Activated CD4-positive, alpha-beta T cell treated with anti-CD3 and anti-CD28 coated beads, Interleukin-2, amount 10 ng/mL, durations not matched to agents 24 days and 14 days (primary cell): Measurements from ENCODE around the gene UROD. TPM values are rescaled to one million over a fixed set of nuclear protein-coding genes. Genes with fewer than 3 reads are reported as not detected.
"Not testable (repeated sequence)": the region's sequence is repeated elsewhere in the genome, so short reads cannot be mapped to it uniquely, and the experiment has no call there.

Source experiments
- DNase-seq: peaks from one replicate; pipeline ENCODE4 v3.0.0; 2022
- H3K27ac Mint-ChIP-seq: one replicate; pipeline ENCODE4 v1.8.0; 2022; ENCODE audit warnings: mild to moderate bottlenecking, mixed read lengths
- H3K27me3 Mint-ChIP-seq: one replicate; pipeline ENCODE4 v1.8.0; 2022; ENCODE audit warnings: mixed read lengths
- H3K36me3 Mint-ChIP-seq: one replicate; pipeline ENCODE4 v1.8.0; 2022; ENCODE audit warnings: low read depth, mild to moderate bottlenecking, mixed read lengths
- H3K4me1 Mint-ChIP-seq: one replicate; pipeline ENCODE4 v1.8.0; 2021; ENCODE audit warnings: mixed read lengths
- H3K4me3 Mint-ChIP-seq: one replicate; pipeline ENCODE4 v1.8.0; 2022; ENCODE audit warnings: mild to moderate bottlenecking, moderate library complexity, mixed read lengths
- H3K9me3 Mint-ChIP-seq: one replicate; pipeline ENCODE4 v1.8.0; 2021; ENCODE audit warnings: mixed read lengths
- intact Hi-C: fragments of 100-400 bp; cut with micrococcal nuclease; formaldehyde crosslinking; loops from one replicate; pipeline ENCODE4 v1.15.1; 2023
- total RNA-seq: library from RNA; stranded (reverse); gene quantifications from 2 replicates; pipeline ENCODE4 v1.2.3, GENCODE V29; 2022

UROD gene
- total RNA-seq, 1 donor from 2014 or later, result 96.0 TPM

DNA sequence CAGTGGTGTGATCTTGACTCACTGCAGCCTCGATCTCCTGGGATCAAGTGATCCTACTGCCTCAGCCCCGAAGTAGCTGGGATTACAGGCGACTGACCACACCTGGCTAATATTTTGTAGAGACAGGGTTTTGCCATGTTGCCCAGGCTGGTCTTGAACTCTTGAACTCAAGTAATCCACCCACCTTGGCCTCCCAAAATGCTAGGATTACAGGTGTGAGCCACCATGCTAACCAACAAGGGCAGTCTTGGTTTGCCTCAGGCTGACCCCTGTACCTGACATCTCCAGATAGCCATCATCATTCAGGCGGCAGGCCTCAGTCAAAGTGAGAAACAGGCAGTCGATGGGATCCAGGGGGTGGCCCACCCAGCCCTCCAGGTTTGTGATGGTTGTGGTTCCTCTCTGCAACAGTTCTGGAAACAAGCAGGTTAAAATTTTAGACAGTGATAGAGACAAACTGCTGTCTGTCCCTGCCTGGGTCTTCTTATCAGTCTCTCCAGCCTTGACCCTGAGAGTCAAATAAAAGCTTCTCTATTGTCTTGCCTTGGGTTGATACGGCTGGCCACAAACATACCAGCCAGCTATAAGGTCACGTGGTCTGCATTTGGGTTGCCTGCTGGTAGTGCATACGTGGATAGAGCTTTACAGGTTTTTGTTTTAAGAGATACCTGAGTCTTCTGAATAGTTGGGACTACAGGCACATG, 26.8 kb downstream of the UROD start:
- no peak overlapping the region for H3K27ac Mint-ChIP-seq
- no peaks in the 10 kb centered on the region for H3K36me3 Mint-ChIP-seq
- no peak for DNase-seq
- peaks cover 7% of the 10 kb centered on the region for H3K4me1 Mint-ChIP-seq
- no peaks in the 10 kb centered on the region for H3K9me3 Mint-ChIP-seq
- H3K27me3 Mint-ChIP-seq, result no peaks in the 10 kb centered on the region
- no peak overlapping the region for H3K4me3 Mint-ChIP-seq
- intact Hi-C loops, result no loop called here

- intact Hi-C loops, result no loop called here
- Mint-ChIP-seq H3K4me1 (peaks cover 7% of the 10 kb centered on the region), H3K4me3 (no peak overlapping the region), H3K27ac (no peak overlapping the region), H3K9me3 (no peaks in the 10 kb centered on the region), H3K27me3 (no peaks in the 10 kb centered on the region), H3K36me3 (no peaks in the 10 kb centered on the region)
- DNase-seq, result no peak
These were observed 28.2 kb downstream of the UROD start for GRCh38 chr1:45040297-45040696.

DNA sequence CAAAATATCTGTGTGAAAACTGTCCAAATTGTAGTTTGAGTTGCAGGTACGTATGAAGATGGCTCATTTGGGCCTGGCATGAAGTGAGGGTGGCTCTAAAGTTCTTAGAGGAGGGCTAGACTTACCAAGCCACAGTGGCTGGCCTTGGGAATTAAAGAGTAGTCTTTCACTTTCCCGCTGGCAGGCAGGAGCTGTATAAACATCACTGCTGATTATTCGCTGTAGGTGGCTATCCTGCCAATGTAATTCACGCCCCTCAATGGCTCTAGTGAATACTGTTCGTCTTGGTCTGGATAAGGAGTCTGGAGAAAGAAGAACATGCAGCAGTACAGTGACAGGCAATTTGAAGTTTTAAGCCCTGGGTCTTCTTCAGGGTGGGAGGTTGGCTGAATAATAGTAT, 31.0 kb downstream of the UROD start:
- Mint-ChIP-seq H3K27ac (no peak overlapping the region), H3K27me3 (no peaks in the 10 kb centered on the region), H3K4me1 (no peaks in the 10 kb centered on the region), H3K9me3 (no peaks in the 10 kb centered on the region), H3K4me3 (no peak overlapping the region), H3K36me3 (no peaks in the 10 kb centered on the region)
- no peak for DNase-seq
- intact Hi-C loops, result no loop called here

- H3K4me3 Mint-ChIP-seq, result no peak overlapping the region
These were observed 32.9 kb downstream of the UROD start for GRCh38 chr1:45044916-45045315.

GRCh38 chr1:45047032-45047431, 35.0 kb downstream of the UROD start:
- Mint-ChIP-seq H3K4me3 (no peak overlapping the region), H3K9me3 (no peaks in the 10 kb centered on the region), H3K36me3 (no peaks in the 10 kb centered on the region), H3K27me3 (no peaks in the 10 kb centered on the region), H3K4me1 (peaks cover 9% of the 10 kb centered on the region), H3K27ac (no peak overlapping the region)
- no peak for DNase-seq
- intact Hi-C loops, result no loop called here

More at GRCh38 chr1:45044916-45045315, 32.9 kb downstream of the UROD start:
- DNase-seq, result no peak
- intact Hi-C loops, result no loop called here
- H3K36me3 Mint-ChIP-seq, result no peaks in the 10 kb centered on the region
- H3K27ac Mint-ChIP-seq, result no peak overlapping the region
- H3K27me3 Mint-ChIP-seq, result no peaks in the 10 kb centered on the region
- H3K4me1 Mint-ChIP-seq, result no peaks in the 10 kb centered on the region
- H3K9me3 Mint-ChIP-seq, result no peaks in the 10 kb centered on the region

GRCh38 chr1:45051005-45051772, 39.1 kb downstream of the UROD start:
- Mint-ChIP-seq H3K4me1 (peaks cover 9% of the 10 kb centered on the region), H3K9me3 (no peaks in the 10 kb centered on the region), H3K4me3 (peak overlapping the region; percentile 30), H3K27ac (no peak overlapping the region), H3K27me3 (no peaks in the 10 kb centered on the region), H3K36me3 (no peaks in the 10 kb centered on the region)
- DNase-seq, result peak; percentile 69
- intact Hi-C loops, result no loop called here

DNA sequence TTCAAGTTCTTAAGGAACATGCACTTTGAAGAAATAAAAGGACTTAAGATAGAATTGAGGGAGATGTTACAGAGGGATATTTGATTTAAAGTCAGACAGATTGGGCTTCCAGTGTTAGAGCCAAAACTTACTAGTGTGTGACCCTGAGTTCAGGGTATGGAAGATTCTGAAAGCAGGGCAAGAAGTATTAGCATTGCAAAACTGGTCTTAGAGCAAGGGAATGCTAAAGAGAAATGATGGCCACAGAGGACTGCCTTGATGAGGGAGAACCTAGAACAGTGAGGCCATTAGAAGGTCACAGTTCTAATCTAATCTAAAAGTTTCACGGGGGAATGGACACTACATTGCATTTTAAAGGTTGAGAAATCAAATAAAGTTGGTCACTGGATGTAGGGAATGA, 45.5 kb downstream of the UROD start:
- Mint-ChIP-seq H3K36me3 (no peaks in the 10 kb centered on the region), H3K27ac (no peak overlapping the region), H3K4me1 (no peaks in the 10 kb centered on the region)

DNA sequence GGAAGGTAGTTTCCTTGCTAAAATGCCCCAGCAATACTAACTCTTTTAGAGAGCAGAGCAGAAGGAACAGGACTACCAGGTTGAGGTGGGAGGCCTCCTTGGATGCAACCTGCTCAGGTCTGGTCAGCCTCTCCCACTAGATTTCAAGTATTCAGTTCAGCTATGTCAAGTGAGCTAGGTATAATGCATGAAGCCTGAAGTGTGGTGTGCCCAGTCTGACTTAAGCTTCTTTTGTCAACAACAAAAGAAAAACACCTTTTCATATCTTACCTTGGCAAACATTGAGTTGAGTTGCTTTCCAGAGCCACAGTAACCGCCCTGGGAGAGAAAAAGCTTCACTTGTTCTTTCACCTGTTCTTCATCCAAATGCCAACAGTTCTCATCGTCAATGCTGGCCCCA, 47.8 kb downstream of the UROD start:
- Mint-ChIP-seq H3K27ac (no peak overlapping the region), H3K36me3 (no peaks in the 10 kb centered on the region), H3K27me3 (no peaks in the 10 kb centered on the region), H3K4me3 (no peak overlapping the region), H3K4me1 (no peaks in the 10 kb centered on the region), H3K9me3 (no peaks in the 10 kb centered on the region)
- no peak for DNase-seq
- intact Hi-C loops, result no loop called here

More for the DNA sequence above, 45.5 kb downstream of the UROD start:
- intact Hi-C loops, result no loop called here
- Mint-ChIP-seq H3K27me3 (no peaks in the 10 kb centered on the region), H3K9me3 (no peaks in the 10 kb centered on the region), H3K4me3 (no peak overlapping the region)
- no peak for DNase-seq

DNA sequence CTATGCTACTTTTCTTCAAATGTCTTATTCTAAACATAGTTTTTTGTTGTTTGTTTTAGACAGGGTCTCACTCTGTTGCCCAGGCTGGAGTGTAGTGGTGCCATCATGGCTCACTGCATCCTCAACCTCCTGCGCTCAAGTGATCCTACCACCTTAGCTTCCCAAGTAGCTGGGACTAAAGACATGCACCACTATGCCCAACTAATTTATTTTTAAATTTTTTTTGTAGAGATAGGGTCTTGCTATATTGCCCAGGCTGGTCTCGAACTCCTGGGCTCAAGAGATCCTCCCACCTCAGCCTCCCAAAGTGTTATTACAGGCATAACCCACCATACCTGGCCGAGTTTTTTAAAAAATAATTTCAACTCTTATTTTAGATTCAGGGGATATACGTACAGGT, 50.4 kb downstream of the UROD start:
- DNase-seq, H3K27me3 Mint-ChIP-seq, H3K9me3 Mint-ChIP-seq, intact Hi-C loops, H3K4me3 Mint-ChIP-seq, H3K4me1 Mint-ChIP-seq, H3K36me3 Mint-ChIP-seq, H3K27ac Mint-ChIP-seq: not testable (repeated sequence)

DNA sequence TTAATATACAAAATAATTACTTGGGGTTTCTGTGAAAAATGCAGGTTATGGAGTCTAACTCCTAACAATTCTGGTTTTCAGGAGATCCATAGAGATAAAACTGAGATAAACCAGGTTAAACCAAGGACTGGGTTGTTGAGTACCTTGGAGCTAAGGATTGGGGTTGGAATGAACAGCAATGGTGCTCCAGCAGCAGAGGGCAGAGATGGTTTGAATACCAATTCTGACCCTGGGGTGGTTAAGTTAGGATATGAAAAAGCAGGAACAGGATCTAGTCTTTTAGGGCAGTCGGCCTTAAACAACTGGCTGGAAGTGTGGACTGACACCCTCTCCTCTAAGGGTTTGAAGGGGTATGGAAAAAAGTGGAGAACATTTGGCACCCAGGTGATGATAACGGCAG, 53.0 kb downstream of the UROD start:
- Mint-ChIP-seq H3K36me3 (no peaks in the 10 kb centered on the region), H3K4me3 (no peak overlapping the region)
- intact Hi-C loops, result no loop called here

More for the DNA sequence above, 53.0 kb downstream of the UROD start:
- Mint-ChIP-seq H3K4me1 (no peaks in the 10 kb centered on the region), H3K27me3 (peaks cover 2% of the 10 kb centered on the region), H3K9me3 (no peaks in the 10 kb centered on the region), H3K27ac (no peak overlapping the region)
- no peak for DNase-seq

Other genes with a start within 250 kb of the UROD start
- 2,376 and 2,377 TPM in 2 replicates for gene RPS8, start 236.7 kb upstream of the UROD start, total RNA-seq
- 0.77 and 0.83 TPM in 2 replicates for gene BEST4, start 224.1 kb upstream of the UROD start, total RNA-seq
- 190 and 205 TPM in 2 replicates for gene PLK3, start 211.9 kb upstream of the UROD start, total RNA-seq
- 0.28 TPM in 1 of 2 replicates, not detected in the other for gene DYNLT4, start 204.9 kb upstream of the UROD start, total RNA-seq
- gene BTBD19, start 203.7 kb upstream of the UROD start, total RNA-seq, result 22.2 and 22.7 TPM in 2 replicates
- gene PTCH2, start 169.0 kb upstream of the UROD start, total RNA-seq, result 0.78 and 1.0 TPM in 2 replicates
- 58.9 and 60.8 TPM in 2 replicates for gene EIF2B3, start 25.7 kb upstream of the UROD start, total RNA-seq
- gene HECTD3, start 930 bp upstream of the UROD start, total RNA-seq, result 19.6 and 20.3 TPM in 2 replicates
- gene ZSWIM5, start 194.4 kb downstream of the UROD start, total RNA-seq, result 0.12 and 0.14 TPM in 2 replicates